Parathyroid adenoma (tissue), 2 donors: ENCODE measurements around the gene MEGF10.

ENCODE experiments used
- H2AFZ ChIP-seq: fragments of 300-600 bp; sonication (generic); one replicate; pipeline ENCODE4 v1.7.0; 2017; ENCODE audit warnings: antibody characterized with exemption, mild to moderate bottlenecking
- H3K27ac ChIP-seq: fragments of 300-600 bp; sonication (generic); one replicate; pipeline ENCODE4 v1.7.0; 2017
- H3K27me3 ChIP-seq: fragments of 300-600 bp; sonication (generic); one replicate; pipeline ENCODE4 v1.7.0; 2017; ENCODE audit warnings: low read length; ENCODE audit not compliant: control insufficient read depth, insufficient read depth
- H3K36me3 ChIP-seq: fragments of 300-600 bp; sonication (generic); one replicate; pipeline ENCODE4 v1.7.0; 2017; ENCODE audit warnings: low read length; ENCODE audit not compliant: control insufficient read depth, insufficient read depth
- H3K4me1 ChIP-seq: fragments of 300-600 bp; sonication (generic); one replicate; pipeline ENCODE4 v1.7.0; 2017; ENCODE audit warnings: control low read depth
- H3K4me2 ChIP-seq: fragments of 300-600 bp; sonication (generic); one replicate; pipeline ENCODE4 v1.7.0; 2017; ENCODE audit warnings: low read length
- H3K4me3 ChIP-seq: fragments of 300-600 bp; sonication (generic); one replicate; pipeline ENCODE4 v1.7.0; 2017; ENCODE audit warnings: low read depth, low read length
- H3K79me2 ChIP-seq: fragments of 300-600 bp; sonication (generic); one replicate; pipeline ENCODE4 v1.7.0; 2017; ENCODE audit warnings: control low read depth
- H3K9ac ChIP-seq: fragments of 300-600 bp; sonication (generic); one replicate; pipeline ENCODE4 v1.7.0; 2017; ENCODE audit warnings: mild to moderate bottlenecking
- H3K9me3 ChIP-seq: fragments of 300-600 bp; sonication (generic); one replicate; pipeline ENCODE4 v1.7.0; 2017; ENCODE audit warnings: low read length; ENCODE audit not compliant: control insufficient read depth
- TF ChIP-seq, protein P1 (sequence below): fragments of 300-600 bp; sonication (generic); IDR thresholded peaks from one replicate; pipeline ENCODE4 v1.7.0; 2017; ENCODE audit warnings: antibody characterized with exemption, mild to moderate bottlenecking
- donor health status: primary hyperparathyroidism.

The MEGF10 gene

DNA sequence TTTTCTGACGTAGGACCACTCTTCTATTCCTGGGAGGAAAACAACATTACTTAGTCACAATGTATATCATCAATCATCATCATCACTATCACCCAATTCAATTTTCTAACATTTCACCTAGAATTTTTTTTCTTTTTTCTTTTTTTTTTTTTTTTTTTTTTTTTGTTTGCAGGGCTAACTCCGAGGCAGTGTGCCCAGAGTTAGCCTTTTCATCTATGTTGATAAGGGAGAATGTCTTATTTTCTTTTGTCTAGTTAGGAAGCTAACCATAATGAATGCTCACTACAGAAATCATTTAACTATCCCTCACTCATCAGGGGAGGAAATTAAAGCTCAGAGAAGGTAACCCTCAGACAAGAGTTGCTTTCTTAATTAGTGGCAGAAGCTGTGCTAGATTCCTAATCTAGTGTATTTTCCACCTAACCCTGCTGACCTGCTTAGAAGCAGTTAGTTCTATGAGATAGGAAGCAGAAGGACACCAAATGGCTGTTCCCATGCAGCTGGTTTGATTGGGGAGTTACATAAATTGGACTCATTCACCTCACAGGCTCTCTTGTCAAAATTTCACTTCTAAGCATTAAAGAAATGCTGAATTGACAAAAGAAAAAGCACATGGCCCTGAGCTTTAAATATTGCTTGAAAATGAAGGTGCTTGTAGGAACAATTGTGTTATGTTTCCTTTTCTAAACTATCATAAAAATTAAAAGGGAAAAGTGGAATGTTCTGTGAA, 218.2 kb downstream of the MEGF10 start:
- TF ChIP-seq, protein P1, sequence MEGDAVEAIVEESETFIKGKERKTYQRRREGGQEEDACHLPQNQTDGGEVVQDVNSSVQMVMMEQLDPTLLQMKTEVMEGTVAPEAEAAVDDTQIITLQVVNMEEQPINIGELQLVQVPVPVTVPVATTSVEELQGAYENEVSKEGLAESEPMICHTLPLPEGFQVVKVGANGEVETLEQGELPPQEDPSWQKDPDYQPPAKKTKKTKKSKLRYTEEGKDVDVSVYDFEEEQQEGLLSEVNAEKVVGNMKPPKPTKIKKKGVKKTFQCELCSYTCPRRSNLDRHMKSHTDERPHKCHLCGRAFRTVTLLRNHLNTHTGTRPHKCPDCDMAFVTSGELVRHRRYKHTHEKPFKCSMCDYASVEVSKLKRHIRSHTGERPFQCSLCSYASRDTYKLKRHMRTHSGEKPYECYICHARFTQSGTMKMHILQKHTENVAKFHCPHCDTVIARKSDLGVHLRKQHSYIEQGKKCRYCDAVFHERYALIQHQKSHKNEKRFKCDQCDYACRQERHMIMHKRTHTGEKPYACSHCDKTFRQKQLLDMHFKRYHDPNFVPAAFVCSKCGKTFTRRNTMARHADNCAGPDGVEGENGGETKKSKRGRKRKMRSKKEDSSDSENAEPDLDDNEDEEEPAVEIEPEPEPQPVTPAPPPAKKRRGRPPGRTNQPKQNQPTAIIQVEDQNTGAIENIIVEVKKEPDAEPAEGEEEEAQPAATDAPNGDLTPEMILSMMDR: no peak
- Histone ChIP-seq H3K27me3 (no peaks in the 10 kb centered on the region), H3K4me2 (no peak overlapping the region), H3K4me3 (no peak overlapping the region), H3K79me2 (no peaks in the 10 kb centered on the region), H3K9me3 (no peaks in the 10 kb centered on the region), H3K27ac (no peak overlapping the region), H3K4me1 (peaks cover 5% of the 10 kb centered on the region), H3K36me3 (no peaks in the 10 kb centered on the region), H3K9ac (no peak overlapping the region), H2AFZ (peak overlapping the region; percentile 62)
